Uterus (tissue), 2 donors: ENCODE measurements around the gene FNBP1.

Experiments used
- CTCF ChIP-seq, 4 experiments: fragments of 200-600 bp in 2 of 4; fragments of 450-650 bp in 2 of 4; sonication (generic) in 2 of 4; IDR thresholded peaks; one replicate each; pipeline ENCODE4 v1.5.1; 2016 to 2019; ENCODE audit warnings: antibody characterized with exemption in 4 of 4, mild to moderate bottlenecking in 2 of 4, moderate library complexity in 1 of 4
- POLR2A ChIP-seq, 2 donors: fragments of 450-650 bp; IDR thresholded peaks; one replicate each; pipeline ENCODE4 v1.6.1; 2016; ENCODE audit warnings: antibody characterized with exemption in 2 of 2, mild to moderate bottlenecking in 1 of 2, moderate library complexity in 1 of 2

- TF ChIP-seq CTCF (IDR thresholded peaks at IDR 0.05) (no peak), POLR2A (IDR thresholded peaks at IDR 0.05) (no peak)
Observed at GRCh38 chr9:129919277-129919676, 123.7 kb downstream of the FNBP1 start.
